Fibroblast of pulmonary artery (primary cell): ENCODE results near the gene OSBPL8.

Experiments used
- DNase-seq: peaks from one replicate; pipeline ENCODE4 v3.0.0-alpha.2; 2010; ENCODE audit warnings: low read depth
- H3K4me3 ChIP-seq: replicated peaks from 2 replicates; pipeline ENCODE4 v1.5.1; 2011; ENCODE audit warnings: low read depth, mild to moderate bottlenecking, control low read depth, low read length, moderate library complexity
- TF ChIP-seq, protein P1 (sequence below): IDR thresholded peaks from 2 replicates; pipeline ENCODE4 v1.5.1; 2011; ENCODE audit warnings: mild to moderate bottlenecking, control low read depth, low read length, inconsistent platforms; ENCODE audit errors: missing control alignments

OSBPL8 gene

DNA sequence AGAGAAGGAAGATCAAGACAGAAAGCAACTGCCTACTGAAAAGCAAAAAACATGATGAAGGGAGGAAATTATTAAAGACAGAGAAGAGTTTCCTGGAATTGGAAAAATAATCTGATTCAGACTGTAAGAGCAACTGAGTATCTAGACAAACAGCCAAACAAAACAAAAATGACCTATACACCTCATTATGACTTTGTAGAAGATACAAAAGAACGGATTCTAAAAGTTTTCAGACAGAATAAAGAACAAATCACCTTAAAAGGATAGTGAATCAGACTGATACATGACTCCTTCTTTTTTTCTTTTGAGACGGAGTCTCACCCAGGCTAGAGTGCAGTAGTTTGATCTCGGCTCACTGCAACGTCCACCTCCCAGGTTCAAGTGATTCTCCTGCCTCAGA lies 10.4 kb downstream of the OSBPL8 start:
- no peak overlapping the region for H3K4me3 ChIP-seq
- TF ChIP-seq, protein P1, sequence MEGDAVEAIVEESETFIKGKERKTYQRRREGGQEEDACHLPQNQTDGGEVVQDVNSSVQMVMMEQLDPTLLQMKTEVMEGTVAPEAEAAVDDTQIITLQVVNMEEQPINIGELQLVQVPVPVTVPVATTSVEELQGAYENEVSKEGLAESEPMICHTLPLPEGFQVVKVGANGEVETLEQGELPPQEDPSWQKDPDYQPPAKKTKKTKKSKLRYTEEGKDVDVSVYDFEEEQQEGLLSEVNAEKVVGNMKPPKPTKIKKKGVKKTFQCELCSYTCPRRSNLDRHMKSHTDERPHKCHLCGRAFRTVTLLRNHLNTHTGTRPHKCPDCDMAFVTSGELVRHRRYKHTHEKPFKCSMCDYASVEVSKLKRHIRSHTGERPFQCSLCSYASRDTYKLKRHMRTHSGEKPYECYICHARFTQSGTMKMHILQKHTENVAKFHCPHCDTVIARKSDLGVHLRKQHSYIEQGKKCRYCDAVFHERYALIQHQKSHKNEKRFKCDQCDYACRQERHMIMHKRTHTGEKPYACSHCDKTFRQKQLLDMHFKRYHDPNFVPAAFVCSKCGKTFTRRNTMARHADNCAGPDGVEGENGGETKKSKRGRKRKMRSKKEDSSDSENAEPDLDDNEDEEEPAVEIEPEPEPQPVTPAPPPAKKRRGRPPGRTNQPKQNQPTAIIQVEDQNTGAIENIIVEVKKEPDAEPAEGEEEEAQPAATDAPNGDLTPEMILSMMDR: no peak
- no peak for DNase-seq

DNA sequence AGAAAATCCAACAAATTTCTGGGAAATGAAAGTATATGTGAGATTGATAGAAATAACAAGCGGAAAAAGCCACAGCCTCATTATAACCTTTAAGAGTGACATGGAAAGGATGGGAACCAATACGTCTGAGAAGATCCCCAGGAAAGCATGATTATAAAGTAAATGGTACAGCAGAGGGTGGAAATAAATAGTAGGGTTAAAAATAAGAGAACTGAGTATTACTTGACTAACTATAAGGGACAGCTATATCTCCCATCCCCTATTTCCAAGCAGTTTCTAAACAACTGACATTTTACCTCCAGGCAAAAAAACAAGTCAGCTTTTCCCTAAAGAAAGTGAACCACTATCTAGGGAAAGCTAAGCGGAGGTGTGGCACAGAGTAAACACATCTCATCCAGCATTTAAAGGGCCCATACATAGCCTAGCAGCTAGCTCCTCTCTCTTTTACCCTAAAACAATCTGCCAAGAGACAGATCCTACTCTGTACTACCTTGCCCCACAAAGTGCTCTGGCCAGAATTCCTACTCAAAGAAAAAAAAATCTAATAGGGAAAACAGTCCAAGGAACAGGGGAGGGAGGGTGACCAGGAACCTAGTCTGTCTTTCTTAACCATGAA lies 11.2 kb downstream of the OSBPL8 start:
- TF ChIP-seq, protein P1: no peak
- DNase-seq: no peak
- H3K4me3 ChIP-seq: no peak overlapping the region

DNA sequence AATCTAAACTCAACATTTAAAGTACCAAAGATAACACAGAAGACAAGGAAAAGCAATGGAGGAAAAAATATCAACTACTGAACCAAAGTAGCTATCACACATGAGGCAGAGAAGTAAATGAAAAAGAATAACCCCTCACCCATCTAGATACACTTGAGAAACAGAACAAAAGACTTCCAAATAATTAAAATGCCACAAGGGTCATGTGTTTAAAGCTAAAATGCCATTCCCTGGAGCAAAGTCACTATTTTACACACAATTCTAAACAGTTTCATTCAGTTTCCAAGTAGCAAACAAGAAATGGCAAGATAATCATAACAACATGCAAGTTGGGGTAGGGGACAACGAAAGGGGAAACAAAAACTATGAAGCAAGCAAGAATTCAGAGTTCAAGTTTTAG lies 12.0 kb downstream of the OSBPL8 start:
- no peak for DNase-seq
- no peak overlapping the region for H3K4me3 ChIP-seq
- TF ChIP-seq, protein P1: no peak

DNA sequence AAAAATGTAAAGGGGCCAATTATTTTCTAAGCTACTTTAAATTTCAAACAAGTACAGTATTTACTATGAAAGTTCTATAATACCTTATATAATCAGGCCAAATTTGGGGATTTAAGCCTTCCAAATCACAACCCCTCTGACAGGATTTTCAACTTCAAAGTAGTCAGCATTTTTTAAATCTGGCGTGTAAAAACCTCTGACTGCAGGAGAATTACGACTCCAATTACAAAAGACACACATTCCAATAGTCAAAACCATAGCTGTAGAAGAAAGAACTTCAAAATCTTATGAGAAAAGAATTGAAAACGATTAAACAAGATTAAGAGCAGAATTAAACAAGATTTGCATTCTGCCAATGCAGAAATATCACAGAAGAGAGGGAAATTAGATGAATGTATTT lies 12.7 kb downstream of the OSBPL8 start:
- no peak for DNase-seq
- H3K4me3 ChIP-seq: no peak overlapping the region
- TF ChIP-seq, protein P1: no peak

DNA sequence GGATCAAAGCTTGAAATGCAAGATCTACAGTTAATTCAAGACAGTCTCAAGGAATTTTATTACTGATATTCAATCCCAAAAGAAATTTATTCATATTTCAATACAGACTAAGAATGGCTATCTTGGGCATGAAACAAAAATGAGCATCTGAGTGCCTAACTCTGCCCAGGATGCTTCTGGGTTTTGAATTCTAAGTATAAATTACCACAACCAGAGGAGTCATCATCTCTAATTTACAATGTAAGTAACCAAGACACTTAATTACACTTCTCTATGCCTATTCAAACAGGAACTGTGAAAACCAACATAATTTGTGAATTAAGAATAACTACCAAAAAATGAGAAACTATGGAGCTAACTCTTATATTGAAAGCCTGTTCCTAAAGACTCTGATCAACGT lies 14.1 kb downstream of the OSBPL8 start:
- no peak overlapping the region for H3K4me3 ChIP-seq
- TF ChIP-seq, protein P1: no peak
- DNase-seq: no peak

DNA sequence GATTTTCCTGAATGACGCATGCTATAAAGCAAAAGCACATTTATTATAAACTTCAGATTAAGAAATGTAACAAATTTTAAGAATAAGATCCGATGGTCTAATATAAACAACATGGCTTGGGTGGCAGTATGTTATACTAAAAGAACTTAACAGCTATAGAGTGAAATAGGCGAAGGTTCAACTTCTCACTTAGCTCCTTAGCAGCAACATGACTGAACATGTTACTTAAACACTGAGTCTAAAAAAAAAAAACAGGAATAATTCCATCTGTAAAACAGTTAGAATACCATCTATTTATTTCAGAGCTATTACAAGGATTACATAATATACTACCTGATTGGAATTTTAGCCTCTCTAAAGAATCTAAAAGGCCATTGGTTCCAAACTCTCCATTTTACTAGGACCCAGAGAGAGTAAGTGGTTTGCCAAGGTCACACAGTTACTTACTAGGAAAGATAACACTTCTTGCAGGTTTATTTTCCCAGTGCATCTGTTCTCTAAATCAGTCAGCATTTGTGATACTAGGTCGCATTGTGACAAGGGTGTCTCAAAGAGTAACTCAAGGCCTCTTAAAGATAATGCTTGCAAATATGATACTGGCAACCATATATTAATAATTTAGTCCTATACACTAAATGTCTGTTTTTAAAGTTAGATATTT lies 14.8 kb downstream of the OSBPL8 start:
- H3K4me3 ChIP-seq: no peak overlapping the region
- no peak for DNase-seq
- TF ChIP-seq, protein P1: no peak
